Neural progenitor cell (in vitro differentiated cells): ENCODE measurements around the gene KRTAP10-6.

Source experiments
- EZH2 ChIP-seq: fragments of 200-600 bp; sonication (generic); IDR thresholded peaks from 2 replicates; pipeline ENCODE4 v1.6.1; 2017; ENCODE audit warnings: antibody characterized with exemption, mild to moderate bottlenecking, moderate library complexity
- EZH2phosphoT487 ChIP-seq: fragments of 200-600 bp; sonication (generic); IDR thresholded peaks from 2 replicates; pipeline ENCODE4 v1.6.1; 2017; ENCODE audit warnings: antibody characterized with exemption
- TF ChIP-seq, protein P1 (sequence below): fragments of 200-600 bp; sonication (generic); IDR thresholded peaks from 2 replicates; pipeline ENCODE4 v1.5.1; 2017; ENCODE audit warnings: antibody characterized with exemption, mild to moderate bottlenecking

DNA sequence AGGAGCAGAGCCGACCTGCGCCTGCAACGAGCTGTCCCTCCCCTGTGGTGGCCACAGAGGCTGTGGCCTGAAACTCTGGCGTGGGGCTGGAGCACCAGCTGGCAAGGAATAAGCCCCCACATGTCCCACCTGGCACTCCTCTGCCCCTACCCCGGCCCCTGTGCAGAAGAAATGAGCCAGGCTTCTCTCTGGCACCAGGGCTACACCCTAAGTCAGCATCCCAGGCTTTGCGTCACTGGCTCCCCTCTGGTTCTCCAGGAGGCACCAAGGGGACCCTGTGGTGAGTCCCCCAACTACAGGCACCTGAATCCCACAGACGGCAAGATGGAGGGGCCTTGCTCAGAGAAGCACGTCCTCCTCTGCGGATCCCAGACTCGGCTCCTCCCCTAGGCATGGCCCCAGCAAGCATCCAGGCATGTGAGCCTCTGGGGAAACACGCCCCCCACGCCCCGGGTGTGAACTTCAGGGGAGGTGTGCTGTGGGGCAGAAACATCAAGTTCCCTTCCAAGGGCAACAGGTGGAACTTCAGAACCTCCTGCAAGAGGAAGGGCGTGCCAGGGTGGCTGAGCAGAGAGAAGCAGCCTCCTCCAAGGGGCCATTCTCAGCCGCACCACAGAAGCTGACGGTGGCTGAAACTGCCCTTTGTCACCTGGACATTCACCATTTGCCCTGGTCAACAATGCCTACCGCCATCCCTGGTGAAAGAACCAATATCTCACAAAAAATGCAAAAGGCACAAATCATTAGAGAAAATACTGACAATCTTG is 11.0 kb upstream of the KRTAP10-6 start:
- TF ChIP-seq, protein P1, sequence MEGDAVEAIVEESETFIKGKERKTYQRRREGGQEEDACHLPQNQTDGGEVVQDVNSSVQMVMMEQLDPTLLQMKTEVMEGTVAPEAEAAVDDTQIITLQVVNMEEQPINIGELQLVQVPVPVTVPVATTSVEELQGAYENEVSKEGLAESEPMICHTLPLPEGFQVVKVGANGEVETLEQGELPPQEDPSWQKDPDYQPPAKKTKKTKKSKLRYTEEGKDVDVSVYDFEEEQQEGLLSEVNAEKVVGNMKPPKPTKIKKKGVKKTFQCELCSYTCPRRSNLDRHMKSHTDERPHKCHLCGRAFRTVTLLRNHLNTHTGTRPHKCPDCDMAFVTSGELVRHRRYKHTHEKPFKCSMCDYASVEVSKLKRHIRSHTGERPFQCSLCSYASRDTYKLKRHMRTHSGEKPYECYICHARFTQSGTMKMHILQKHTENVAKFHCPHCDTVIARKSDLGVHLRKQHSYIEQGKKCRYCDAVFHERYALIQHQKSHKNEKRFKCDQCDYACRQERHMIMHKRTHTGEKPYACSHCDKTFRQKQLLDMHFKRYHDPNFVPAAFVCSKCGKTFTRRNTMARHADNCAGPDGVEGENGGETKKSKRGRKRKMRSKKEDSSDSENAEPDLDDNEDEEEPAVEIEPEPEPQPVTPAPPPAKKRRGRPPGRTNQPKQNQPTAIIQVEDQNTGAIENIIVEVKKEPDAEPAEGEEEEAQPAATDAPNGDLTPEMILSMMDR = no peak
- no peak for TF ChIP-seq EZH2
- no peak for TF ChIP-seq EZH2phosphoT487
